SK-N-SH treated with all-trans-retinoic acid at 6 μM for 48 hours (cell line): ENCODE results near the gene BMP2.

ENCODE experiments used
- CSDC2 ChIP-seq: fragments of 250-450 bp; sonication (Bioruptor Pico); IDR thresholded peaks from 2 replicates; pipeline ENCODE4 v1.5.0; 2020; ENCODE audit warnings: mild to moderate bottlenecking, moderate library complexity
- OSR1 ChIP-seq: fragments of 250-450 bp; sonication (Bioruptor Pico); IDR thresholded peaks from 2 replicates; pipeline ENCODE4 v1.8.0; 2022; ENCODE audit warnings: moderate library complexity, mild to moderate bottlenecking, inconsistent platforms
- RARB ChIP-seq: fragments of 250-450 bp; sonication (Bioruptor Pico); IDR thresholded peaks from 2 replicates; pipeline ENCODE4 v1.8.0; 2021; ENCODE audit warnings: mild to moderate bottlenecking, moderate library complexity
- ZFP3 ChIP-seq: fragments of 250-450 bp; sonication (Bioruptor Pico); IDR thresholded peaks from 2 replicates; pipeline ENCODE4 v1.5.0; 2020; ENCODE audit warnings: mild to moderate bottlenecking, moderate library complexity
- ZNF565 ChIP-seq: fragments of 450-650 bp; formaldehyde crosslinking; conservative IDR thresholded peaks from 2 replicates; pipeline ENCODE4 v1.5.0; 2020; ENCODE audit warnings: low read depth, mild to moderate bottlenecking, moderate library complexity
- TF ChIP-seq, protein P1 (sequence below): fragments of 250-450 bp; sonication (Bioruptor Pico); IDR thresholded peaks from 2 replicates; pipeline ENCODE4 v1.5.1; 2020; ENCODE audit warnings: low read depth, mild to moderate bottlenecking, moderate library complexity
- TF ChIP-seq, protein P2 (sequence below): fragments of 250-450 bp; sonication (Bioruptor Pico); IDR thresholded peaks from 2 replicates; pipeline ENCODE4 v1.8.0; 2020; ENCODE audit warnings: mild to moderate bottlenecking, moderate library complexity, borderline replicate concordance

DNA sequence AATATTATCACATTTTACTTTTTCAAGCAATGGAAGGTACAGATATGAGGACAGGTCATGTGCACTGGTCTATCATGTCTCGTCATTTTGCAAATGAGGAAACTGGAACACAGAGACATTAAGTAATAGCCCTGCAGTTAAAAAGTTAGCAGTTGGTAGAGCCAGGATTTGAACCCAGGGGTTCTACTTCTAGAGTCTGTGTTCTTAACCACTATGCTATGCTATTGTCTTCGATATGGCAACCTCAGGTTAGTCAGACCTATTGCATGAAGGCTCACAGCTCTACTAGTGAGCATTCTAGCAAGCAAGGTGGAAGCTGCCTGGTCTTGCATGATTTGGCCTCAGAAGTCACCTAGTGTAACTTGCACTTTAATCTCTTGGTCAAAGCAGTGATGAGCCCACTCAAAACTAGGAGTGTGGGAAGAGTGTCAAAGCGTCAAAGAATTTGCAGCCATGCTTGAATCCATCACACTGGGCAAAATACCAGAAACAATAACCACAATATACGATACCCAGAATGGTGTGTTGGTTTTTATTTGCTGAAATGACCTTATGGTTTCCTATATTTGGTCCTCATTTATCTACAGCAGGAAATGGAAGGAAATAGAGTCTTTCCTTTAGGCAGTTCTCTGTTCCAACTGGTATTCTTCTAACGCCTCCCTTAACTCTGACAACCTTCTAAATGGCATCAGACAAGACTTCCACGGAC is 20.4 kb upstream of the BMP2 start:
- TF ChIP-seq, protein P1, sequence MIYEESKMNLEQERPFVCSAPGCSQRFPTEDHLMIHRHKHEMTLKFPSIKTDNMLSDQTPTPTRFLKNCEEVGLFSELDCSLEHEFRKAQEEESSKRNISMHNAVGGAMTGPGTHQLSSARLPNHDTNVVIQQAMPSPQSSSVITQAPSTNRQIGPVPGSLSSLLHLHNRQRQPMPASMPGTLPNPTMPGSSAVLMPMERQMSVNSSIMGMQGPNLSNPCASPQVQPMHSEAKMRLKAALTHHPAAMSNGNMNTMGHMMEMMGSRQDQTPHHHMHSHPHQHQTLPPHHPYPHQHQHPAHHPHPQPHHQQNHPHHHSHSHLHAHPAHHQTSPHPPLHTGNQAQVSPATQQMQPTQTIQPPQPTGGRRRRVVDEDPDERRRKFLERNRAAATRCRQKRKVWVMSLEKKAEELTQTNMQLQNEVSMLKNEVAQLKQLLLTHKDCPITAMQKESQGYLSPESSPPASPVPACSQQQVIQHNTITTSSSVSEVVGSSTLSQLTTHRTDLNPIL (CRISPR knock-in tag) = no peak
- TF ChIP-seq ZFP3 (CRISPR knock-in tag) (no peak), CSDC2 (CRISPR knock-in tag) (no peak), OSR1 (CRISPR knock-in tag) (no peak), ZNF565 (no peak), RARB (CRISPR knock-in tag) (no peak)
- TF ChIP-seq, protein P2, sequence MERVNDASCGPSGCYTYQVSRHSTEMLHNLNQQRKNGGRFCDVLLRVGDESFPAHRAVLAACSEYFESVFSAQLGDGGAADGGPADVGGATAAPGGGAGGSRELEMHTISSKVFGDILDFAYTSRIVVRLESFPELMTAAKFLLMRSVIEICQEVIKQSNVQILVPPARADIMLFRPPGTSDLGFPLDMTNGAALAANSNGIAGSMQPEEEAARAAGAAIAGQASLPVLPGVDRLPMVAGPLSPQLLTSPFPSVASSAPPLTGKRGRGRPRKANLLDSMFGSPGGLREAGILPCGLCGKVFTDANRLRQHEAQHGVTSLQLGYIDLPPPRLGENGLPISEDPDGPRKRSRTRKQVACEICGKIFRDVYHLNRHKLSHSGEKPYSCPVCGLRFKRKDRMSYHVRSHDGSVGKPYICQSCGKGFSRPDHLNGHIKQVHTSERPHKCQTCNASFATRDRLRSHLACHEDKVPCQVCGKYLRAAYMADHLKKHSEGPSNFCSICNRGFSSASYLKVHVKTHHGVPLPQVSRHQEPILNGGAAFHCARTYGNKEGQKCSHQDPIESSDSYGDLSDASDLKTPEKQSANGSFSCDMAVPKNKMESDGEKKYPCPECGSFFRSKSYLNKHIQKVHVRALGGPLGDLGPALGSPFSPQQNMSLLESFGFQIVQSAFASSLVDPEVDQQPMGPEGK = no peak
